Measurements from ENCODE around the gene PET100. TPM values are rescaled to one million over a fixed set of nuclear protein-coding genes. Genes with fewer than 3 reads are reported as not detected.
A peak's percentile ranks its signal among the peaks of the same experiment; 100 is the strongest.

PET100 gene
- total RNA-seq, 1 experiment from 2014 or later: 101 TPM

DNA sequence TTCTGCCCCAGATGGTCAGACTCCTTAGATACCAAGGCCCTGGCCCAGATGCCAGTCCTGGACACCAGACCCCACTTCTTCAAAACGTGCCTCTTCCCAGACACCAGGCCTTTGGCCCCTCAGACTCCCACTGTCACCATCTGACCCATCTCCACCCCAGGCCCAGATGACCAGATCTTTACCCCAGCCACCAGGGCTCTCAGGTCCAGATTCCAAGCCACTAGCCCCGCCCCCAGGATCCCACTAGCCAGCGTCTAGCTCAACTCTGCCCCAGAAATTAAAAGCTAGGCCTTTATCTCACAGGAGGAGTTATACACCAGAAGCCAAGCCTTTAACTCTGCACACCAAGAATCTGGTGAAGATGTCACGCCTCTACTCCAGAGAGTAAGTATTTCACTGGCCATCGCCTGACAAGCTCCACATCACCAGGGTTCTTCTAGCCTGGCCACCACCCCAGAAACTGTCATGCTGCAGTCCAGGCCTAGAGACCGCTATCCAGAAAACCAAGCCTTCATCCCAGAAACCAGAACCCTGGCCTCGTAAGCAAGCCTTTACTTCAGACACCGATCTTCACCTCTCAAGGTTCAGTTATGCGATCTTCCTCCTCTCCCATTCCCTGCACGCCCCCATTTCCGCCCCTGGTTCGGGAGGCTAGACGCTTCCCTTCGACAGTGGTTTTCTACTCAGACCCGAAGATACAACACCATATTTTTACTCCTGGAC is 843 bp upstream of the PET100 start:
- no peak for ATAC-seq
- Histone ChIP-seq H3K9ac (ENCODE audit: low read length) (peak overlapping the region; percentile 89), H2AFZ (ENCODE audit: low read length) (peak overlapping the region; percentile 43; the same call in 1 of the 2 replicates), H3K9me2 (replicated peaks; ENCODE audit: low read length) (no peaks in the 10 kb centered on the region), H3K4me1 (ENCODE audit: insufficient read depth, low read length) (peaks cover 15% of the 10 kb centered on the region), H4K20me1 (ENCODE audit: low read length) (no peaks in the 10 kb centered on the region), H3K9me3 (ENCODE audit: low read length) (no peaks in the 10 kb centered on the region), H3K27ac (ENCODE audit: low read length) (no peak overlapping the region), H3K79me2 (ENCODE audit: low read length) (peaks cover 57% of the 10 kb centered on the region), H3K36me3 (ENCODE audit: low read depth, low read length) (peaks cover 13% of the 10 kb centered on the region; the same call in 1 of the 2 replicates), H3K4me2 (ENCODE audit: low read length) (peak overlapping the region; percentile 95), H3F3A (ENCODE audit: low read length, unreplicated experiment) (no peaks in the 10 kb centered on the region), H3K4me3 (ENCODE audit: low read length) (peak overlapping the region; percentile 87), H3K27me3 (ENCODE audit: low read length) (no peaks in the 10 kb centered on the region)
- ChIA-PET POLR2A (ENCODE audit: unreplicated experiment) (interaction anchor here (0.5 to 1.8 kb wide), 3 partner anchors 60 to 151 kb away, joined by 3 to 48 read pairs (median 4); no protein-coding TSS in a partner anchor), CTCF (interaction anchor here (0.8 to 1.3 kb wide), 3 partner anchors 31 to 60 kb away, joined by 3 to 14 read pairs (median 3); partner anchors contain the start of gene TRAPPC5)
- TSS peak; percentile 85 for BruUV-seq (replicated peaks)
- DNase-seq: no peak
- intact Hi-C loops (cut with micrococcal nuclease): no loop called here
- TF ChIP-seq EZH2 (IDR thresholded peaks at IDR 0.05; ENCODE audit: low read length, unreplicated experiment): no peak
- TF ChIP-seq EZH2phosphoT487 (IDR thresholded peaks at IDR 0.05; ENCODE audit: borderline replicate concordance, low read length): no peak
- TF ChIP-seq, protein P1, sequence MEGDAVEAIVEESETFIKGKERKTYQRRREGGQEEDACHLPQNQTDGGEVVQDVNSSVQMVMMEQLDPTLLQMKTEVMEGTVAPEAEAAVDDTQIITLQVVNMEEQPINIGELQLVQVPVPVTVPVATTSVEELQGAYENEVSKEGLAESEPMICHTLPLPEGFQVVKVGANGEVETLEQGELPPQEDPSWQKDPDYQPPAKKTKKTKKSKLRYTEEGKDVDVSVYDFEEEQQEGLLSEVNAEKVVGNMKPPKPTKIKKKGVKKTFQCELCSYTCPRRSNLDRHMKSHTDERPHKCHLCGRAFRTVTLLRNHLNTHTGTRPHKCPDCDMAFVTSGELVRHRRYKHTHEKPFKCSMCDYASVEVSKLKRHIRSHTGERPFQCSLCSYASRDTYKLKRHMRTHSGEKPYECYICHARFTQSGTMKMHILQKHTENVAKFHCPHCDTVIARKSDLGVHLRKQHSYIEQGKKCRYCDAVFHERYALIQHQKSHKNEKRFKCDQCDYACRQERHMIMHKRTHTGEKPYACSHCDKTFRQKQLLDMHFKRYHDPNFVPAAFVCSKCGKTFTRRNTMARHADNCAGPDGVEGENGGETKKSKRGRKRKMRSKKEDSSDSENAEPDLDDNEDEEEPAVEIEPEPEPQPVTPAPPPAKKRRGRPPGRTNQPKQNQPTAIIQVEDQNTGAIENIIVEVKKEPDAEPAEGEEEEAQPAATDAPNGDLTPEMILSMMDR (conservative IDR thresholded peaks at IDR 0.05; ENCODE audit: low read depth, low read length): no peak

DNA sequence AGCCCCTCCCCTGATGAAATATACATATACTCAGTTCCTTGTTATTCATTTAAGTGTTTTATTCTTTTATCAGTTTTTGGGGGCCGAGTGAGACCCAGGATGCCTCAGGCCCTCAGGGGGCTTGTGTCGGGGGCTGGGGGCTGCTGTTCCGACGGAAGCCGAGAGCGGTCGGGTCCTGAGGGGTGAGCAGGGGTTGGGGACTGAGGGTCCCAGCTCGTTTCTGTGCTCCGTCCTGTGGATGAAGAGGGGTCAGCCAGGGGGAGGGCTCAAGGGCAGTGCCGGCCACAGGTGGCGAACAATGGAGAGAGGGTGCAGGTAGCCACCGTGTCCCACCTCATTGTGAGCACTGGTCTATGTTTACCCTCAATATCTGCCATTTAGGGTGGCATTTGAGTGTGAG is 2.0 kb downstream of the PET100 start:
- BruUV-seq (replicated peaks): no TSS peak
- no peak overlapping the region for H3K4me2 ChIP-seq (ENCODE audit: low read length)

More for the DNA sequence above, 2.0 kb downstream of the PET100 start:
- no peak overlapping the region for H3K27ac ChIP-seq (ENCODE audit: low read length)
- ChIA-PET CTCF (no interaction called here), POLR2A (ENCODE audit: unreplicated experiment) (no interaction called here)
- intact Hi-C loops (cut with micrococcal nuclease): no loop called here
- H3K79me2 ChIP-seq (ENCODE audit: low read length): peaks cover 51% of the 10 kb centered on the region
- no peaks in the 10 kb centered on the region for H4K20me1 ChIP-seq (ENCODE audit: low read length)
- ATAC-seq: no peak
- no peak for DNase-seq
- no peak overlapping the region for H3K9ac ChIP-seq (ENCODE audit: low read length)
- H3K36me3 ChIP-seq (ENCODE audit: low read depth, low read length): peaks cover 4% of the 10 kb centered on the region; the same call in 1 of the 2 replicates
- H3K9me2 ChIP-seq (replicated peaks; ENCODE audit: low read length): no peaks in the 10 kb centered on the region
- H3K4me1 ChIP-seq (ENCODE audit: insufficient read depth, low read length): peaks cover 16% of the 10 kb centered on the region
- no peaks in the 10 kb centered on the region for H3K27me3 ChIP-seq (ENCODE audit: low read length)
- no peaks in the 10 kb centered on the region for H3F3A ChIP-seq (ENCODE audit: low read length, unreplicated experiment)
- H3K9me3 ChIP-seq (ENCODE audit: low read length): no peaks in the 10 kb centered on the region
- H3K4me3 ChIP-seq (ENCODE audit: low read length): no peak overlapping the region
- H2AFZ ChIP-seq (ENCODE audit: low read length): no peak overlapping the region
- TF ChIP-seq EZH2 (IDR thresholded peaks at IDR 0.05; ENCODE audit: low read length, unreplicated experiment) (no peak), EZH2phosphoT487 (IDR thresholded peaks at IDR 0.05; ENCODE audit: borderline replicate concordance, low read length) (no peak)
- TF ChIP-seq, protein P1 (conservative IDR thresholded peaks at IDR 0.05; ENCODE audit: low read depth, low read length): no peak

All from PC-3 (cell line).